ENCODE measurements around the gene CPLX4. TPM values are rescaled to one million over a fixed set of nuclear protein-coding genes. Genes with fewer than 3 reads are reported as not detected.

CPLX4 gene
- total and polyA plus RNA-seq, 9 donors: not detected

DNA sequence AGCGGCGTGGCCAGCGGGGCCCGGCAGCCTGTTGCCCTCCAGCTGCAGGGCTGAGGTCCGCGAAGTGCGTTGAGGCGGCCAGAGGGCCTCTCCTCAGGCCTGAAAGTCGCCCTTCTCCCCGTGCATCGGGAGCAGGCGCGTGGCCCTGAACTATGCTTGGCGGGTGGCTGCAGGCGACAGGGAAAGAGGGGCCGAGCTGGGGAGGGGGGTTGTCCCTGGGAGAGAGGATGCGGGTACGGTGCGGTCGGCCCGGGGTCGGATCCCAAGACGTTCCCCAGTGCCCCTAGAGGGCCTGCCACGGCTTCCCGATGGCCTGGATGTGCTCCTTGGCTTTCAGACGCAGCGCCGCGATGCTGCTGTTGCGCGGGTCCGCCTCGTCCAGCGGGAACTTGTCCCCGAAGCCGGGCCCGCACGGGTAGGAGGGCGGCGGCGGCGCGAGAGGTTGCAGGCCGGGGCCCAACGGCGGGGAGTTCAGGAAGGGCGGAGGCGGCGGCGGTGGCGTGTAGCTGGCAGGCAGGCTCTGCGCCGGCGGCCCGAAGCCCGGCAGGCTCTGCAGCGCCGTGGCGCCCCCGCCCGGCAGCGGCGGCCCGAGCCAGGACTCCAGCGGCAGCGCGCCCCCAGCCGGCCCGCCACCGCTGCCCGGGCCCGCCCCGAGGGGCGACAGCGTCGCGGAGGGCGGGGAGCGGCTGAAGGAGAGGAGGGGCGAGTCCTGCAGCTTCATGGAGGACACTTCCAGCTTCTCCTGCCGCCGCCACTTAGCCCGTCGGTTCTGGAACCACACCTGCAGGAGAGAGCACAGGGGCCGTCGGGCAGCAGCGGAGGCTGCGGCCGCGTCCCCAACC, 49.5 kb downstream of the CPLX4 start:
- Histone ChIP-seq H3K9me3 (no peaks in the 10 kb centered on the region), H3K36me3 (no peaks in the 10 kb centered on the region), H3K4me3 (no peak overlapping the region), H3K4me1 (ENCODE audit: insufficient read depth) (peaks cover 2% of the 10 kb centered on the region), H3K27ac (no peak overlapping the region), H3K27me3 (no peaks in the 10 kb centered on the region)
- 2% methylated on average over 73 to 90 of the region's 90 CpGs for WGBS, 3 donors
- intact Hi-C loops (cut with DNase I): no loop called here
- TF ChIP-seq POLR2A (IDR thresholded peaks at IDR 0.05) (no peak), EP300 (IDR thresholded peaks at IDR 0.05) (no peak)
- TF ChIP-seq, protein P1, sequence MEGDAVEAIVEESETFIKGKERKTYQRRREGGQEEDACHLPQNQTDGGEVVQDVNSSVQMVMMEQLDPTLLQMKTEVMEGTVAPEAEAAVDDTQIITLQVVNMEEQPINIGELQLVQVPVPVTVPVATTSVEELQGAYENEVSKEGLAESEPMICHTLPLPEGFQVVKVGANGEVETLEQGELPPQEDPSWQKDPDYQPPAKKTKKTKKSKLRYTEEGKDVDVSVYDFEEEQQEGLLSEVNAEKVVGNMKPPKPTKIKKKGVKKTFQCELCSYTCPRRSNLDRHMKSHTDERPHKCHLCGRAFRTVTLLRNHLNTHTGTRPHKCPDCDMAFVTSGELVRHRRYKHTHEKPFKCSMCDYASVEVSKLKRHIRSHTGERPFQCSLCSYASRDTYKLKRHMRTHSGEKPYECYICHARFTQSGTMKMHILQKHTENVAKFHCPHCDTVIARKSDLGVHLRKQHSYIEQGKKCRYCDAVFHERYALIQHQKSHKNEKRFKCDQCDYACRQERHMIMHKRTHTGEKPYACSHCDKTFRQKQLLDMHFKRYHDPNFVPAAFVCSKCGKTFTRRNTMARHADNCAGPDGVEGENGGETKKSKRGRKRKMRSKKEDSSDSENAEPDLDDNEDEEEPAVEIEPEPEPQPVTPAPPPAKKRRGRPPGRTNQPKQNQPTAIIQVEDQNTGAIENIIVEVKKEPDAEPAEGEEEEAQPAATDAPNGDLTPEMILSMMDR (IDR thresholded peaks at IDR 0.05): no peak
- DNase-seq: no peak

DNA sequence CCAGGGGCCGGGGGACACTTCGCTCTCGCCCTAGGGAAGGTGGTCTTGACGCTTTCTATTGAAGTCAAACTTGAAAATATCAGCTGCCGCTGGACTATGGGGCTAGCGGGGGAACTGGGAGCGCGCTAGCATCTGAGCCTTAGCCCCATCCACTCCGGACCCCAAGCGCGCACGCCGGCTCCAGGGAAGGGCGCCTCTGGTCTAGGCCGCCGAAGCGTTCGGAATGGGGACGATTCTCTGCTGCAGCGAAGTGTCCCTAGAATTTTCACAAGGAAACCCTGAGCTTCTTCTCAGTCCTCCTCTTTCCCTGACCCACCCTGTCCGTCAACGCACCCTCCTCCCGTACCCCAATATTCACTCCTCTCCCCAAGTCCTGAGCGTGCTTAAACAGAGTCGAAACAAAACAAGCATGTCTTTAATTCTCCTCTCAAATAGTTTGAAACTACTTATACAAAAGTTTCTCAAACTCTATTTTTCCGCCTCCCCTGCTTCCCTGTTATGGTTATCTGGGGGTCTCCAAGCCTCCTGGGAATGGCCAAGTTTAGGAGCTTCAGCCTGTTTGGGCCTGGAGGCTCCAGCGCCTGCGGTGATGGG, 50.2 kb downstream of the CPLX4 start:
- Histone ChIP-seq H3K4me3 (no peak overlapping the region), H3K27me3 (no peaks in the 10 kb centered on the region), H3K9me3 (no peaks in the 10 kb centered on the region), H3K27ac (no peak overlapping the region), H3K4me1 (ENCODE audit: insufficient read depth) (no peaks in the 10 kb centered on the region), H3K36me3 (no peaks in the 10 kb centered on the region)
- intact Hi-C loops (cut with DNase I): no loop called here
- no peak for TF ChIP-seq POLR2A (IDR thresholded peaks at IDR 0.05)
- no peak for TF ChIP-seq EP300 (IDR thresholded peaks at IDR 0.05)
- TF ChIP-seq, protein P1 (IDR thresholded peaks at IDR 0.05): no peak
- no peak for DNase-seq
- 6 to 8% (median 7%) methylated on average over 28 of the region's 28 CpGs for WGBS, 3 donors

DNA sequence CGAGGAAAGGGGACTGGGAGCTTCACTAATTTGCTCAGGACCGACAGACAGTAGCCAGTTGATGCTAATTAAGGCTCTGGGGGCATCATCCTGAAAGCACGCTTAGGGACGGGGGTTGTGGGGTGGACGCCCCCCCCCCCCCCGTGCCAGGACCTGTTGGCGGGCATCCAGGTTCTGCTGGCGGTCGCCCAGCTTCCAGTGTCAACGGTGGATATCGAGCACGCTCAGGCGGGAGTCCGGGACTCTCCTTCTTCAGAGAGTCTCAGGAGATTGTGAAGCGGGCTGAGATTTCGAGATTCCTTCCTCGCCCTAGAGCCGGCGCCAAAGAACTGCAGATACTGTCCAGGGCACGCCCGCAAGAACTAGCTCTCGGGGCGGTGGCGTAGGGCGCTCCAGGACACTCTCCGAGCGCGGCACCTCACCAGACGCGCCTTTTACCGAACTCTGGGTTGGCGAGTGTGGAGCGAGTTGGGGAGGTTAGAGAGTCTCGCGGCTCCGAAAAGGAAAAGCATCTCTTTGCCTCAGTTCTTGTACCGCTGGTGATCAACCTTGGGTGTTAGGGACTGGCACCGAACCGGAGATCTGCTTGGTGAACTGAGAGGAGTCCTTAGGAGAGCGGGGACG, 50.8 kb downstream of the CPLX4 start:
- H3K9me3 ChIP-seq: no peaks in the 10 kb centered on the region
- intact Hi-C loops (cut with DNase I): no loop called here
- WGBS, 3 donors: 1 to 3% (median 2%) methylated on average over 39 to 41 of the region's 41 CpGs
- no peaks in the 10 kb centered on the region for H3K27me3 ChIP-seq
- H3K4me3 ChIP-seq: no peak overlapping the region
- TF ChIP-seq EP300 (IDR thresholded peaks at IDR 0.05): no peak
- no peak for TF ChIP-seq POLR2A (IDR thresholded peaks at IDR 0.05)
- TF ChIP-seq, protein P1 (IDR thresholded peaks at IDR 0.05): no peak
- H3K36me3 ChIP-seq: no peaks in the 10 kb centered on the region
- no peaks in the 10 kb centered on the region for H3K4me1 ChIP-seq (ENCODE audit: insufficient read depth)
- H3K27ac ChIP-seq: no peak overlapping the region
- DNase-seq: no peak

- H3K9me3 ChIP-seq: no peaks in the 10 kb centered on the region
- DNase-seq: no peak
- H3K27ac ChIP-seq: no peak overlapping the region
- WGBS, 3 donors: 6 to 8% (median 8%) methylated on average over 10 of the region's 10 CpGs
- H3K27me3 ChIP-seq: no peaks in the 10 kb centered on the region
- no peaks in the 10 kb centered on the region for H3K36me3 ChIP-seq
- no peak for TF ChIP-seq EP300 (IDR thresholded peaks at IDR 0.05)
- H3K4me1 ChIP-seq (ENCODE audit: insufficient read depth): no peaks in the 10 kb centered on the region
- intact Hi-C loops (cut with DNase I): no loop called here
- no peak overlapping the region for H3K4me3 ChIP-seq
Observed at GRCh38 chr18:59266886-59267502, 51.5 kb downstream of the CPLX4 start.

Data from ovary (tissue), 9 donors.